GM12872 (cell line): ENCODE data around the gene LARGE1.

Source experiments
- CTCF ChIP-seq: IDR thresholded peaks from 3 replicates; pipeline ENCODE4 v1.5.1; 2011; ENCODE audit warnings: low read depth, mild to moderate bottlenecking, low read length, moderate library complexity; ENCODE audit not compliant: insufficient read depth

LARGE1 gene

GRCh38 chr22:33299245-33299956, 620.9 kb downstream of the LARGE1 start:
- peak; percentile 29; the same call in 1 of the 3 replicates for TF ChIP-seq CTCF

- TF ChIP-seq CTCF, result no peak
Measured at GRCh38 chr22:33296941-33297340, 623.3 kb downstream of the LARGE1 start.

- TF ChIP-seq CTCF, result no peak
Measured at GRCh38 chr22:33288078-33288477, 632.2 kb downstream of the LARGE1 start.

GRCh38 chr22:33275073-33275443, 645.2 kb downstream of the LARGE1 start:
- no peak for TF ChIP-seq CTCF

GRCh38 chr22:33274214-33275072, 645.8 kb downstream of the LARGE1 start:
- TF ChIP-seq CTCF, result peak; percentile 89

- 0 out of 3 replicates have a peak, but pooled peaks have one; percentile 6 for TF ChIP-seq CTCF
Measured at GRCh38 chr22:33272871-33273270, 647.4 kb downstream of the LARGE1 start.

- TF ChIP-seq CTCF, result no peak
Measured at GRCh38 chr22:33272180-33272579, 648.1 kb downstream of the LARGE1 start.
